ENCODE measurements around the gene GIGYF2. TPM values are rescaled to one million over a fixed set of nuclear protein-coding genes. Genes with fewer than 3 reads are reported as not detected.

The GIGYF2 gene
- total RNA-seq, 1 donor = 58.5 TPM

GRCh38 chr2:232892843-232893242 is 195.7 kb downstream of the GIGYF2 start:
- H3K4me3 ChIP-seq (ENCODE audit: low read depth, low read length) = no peak overlapping the region
- no peak for DNase-seq (ENCODE audit: low read depth)

GRCh38 chr2:232893834-232894233 is 196.7 kb downstream of the GIGYF2 start:
- H3K4me3 ChIP-seq (ENCODE audit: low read depth, low read length) = no peak overlapping the region
- no peak for TF ChIP-seq CTCF (IDR thresholded peaks at IDR 0.05; ENCODE audit: insufficient read depth, low read length)
- no peak for DNase-seq (ENCODE audit: low read depth)

More at GRCh38 chr2:232892843-232893242, 195.7 kb downstream of the GIGYF2 start:
- no peak for TF ChIP-seq CTCF (IDR thresholded peaks at IDR 0.05; ENCODE audit: insufficient read depth, low read length)

GRCh38 chr2:232894251-232894650 is 197.1 kb downstream of the GIGYF2 start:
- no peak for DNase-seq (ENCODE audit: low read depth)
- TF ChIP-seq CTCF (IDR thresholded peaks at IDR 0.05; ENCODE audit: insufficient read depth, low read length) = no peak
- H3K4me3 ChIP-seq (ENCODE audit: low read depth, low read length) = no peak overlapping the region

- DNase-seq (ENCODE audit: low read depth) = no peak
- H3K4me3 ChIP-seq (ENCODE audit: low read depth, low read length) = no peak overlapping the region
- TF ChIP-seq CTCF (IDR thresholded peaks at IDR 0.05; ENCODE audit: insufficient read depth, low read length) = no peak
Observed at GRCh38 chr2:232894746-232895145, 197.6 kb downstream of the GIGYF2 start.

- TF ChIP-seq CTCF (IDR thresholded peaks at IDR 0.05; ENCODE audit: insufficient read depth, low read length) = no peak
- no peak overlapping the region for H3K4me3 ChIP-seq (ENCODE audit: low read depth, low read length)
- no peak for DNase-seq (ENCODE audit: low read depth)
Observed at GRCh38 chr2:232896111-232896510, 199.0 kb downstream of the GIGYF2 start.

- DNase-seq (ENCODE audit: low read depth) = no peak
- no peak overlapping the region for H3K4me3 ChIP-seq (ENCODE audit: low read depth, low read length)
- TF ChIP-seq CTCF (IDR thresholded peaks at IDR 0.05; ENCODE audit: insufficient read depth, low read length) = no peak
Observed at GRCh38 chr2:232896720-232897597, 199.8 kb downstream of the GIGYF2 start.
